Amygdala (tissue), 56 donors: Measurements from ENCODE around the gene MCF2.
"Not testable (repeated sequence)": the region's sequence is repeated elsewhere in the genome, so short reads cannot be mapped to it uniquely, and the experiment has no call there.

ENCODE experiments used
- DNase-seq, 56 donors: peaks; one replicate each; lab custom pipeline; 2025; lab: John Stamatoyannopoulos, UW

Gene MCF2, protein sequence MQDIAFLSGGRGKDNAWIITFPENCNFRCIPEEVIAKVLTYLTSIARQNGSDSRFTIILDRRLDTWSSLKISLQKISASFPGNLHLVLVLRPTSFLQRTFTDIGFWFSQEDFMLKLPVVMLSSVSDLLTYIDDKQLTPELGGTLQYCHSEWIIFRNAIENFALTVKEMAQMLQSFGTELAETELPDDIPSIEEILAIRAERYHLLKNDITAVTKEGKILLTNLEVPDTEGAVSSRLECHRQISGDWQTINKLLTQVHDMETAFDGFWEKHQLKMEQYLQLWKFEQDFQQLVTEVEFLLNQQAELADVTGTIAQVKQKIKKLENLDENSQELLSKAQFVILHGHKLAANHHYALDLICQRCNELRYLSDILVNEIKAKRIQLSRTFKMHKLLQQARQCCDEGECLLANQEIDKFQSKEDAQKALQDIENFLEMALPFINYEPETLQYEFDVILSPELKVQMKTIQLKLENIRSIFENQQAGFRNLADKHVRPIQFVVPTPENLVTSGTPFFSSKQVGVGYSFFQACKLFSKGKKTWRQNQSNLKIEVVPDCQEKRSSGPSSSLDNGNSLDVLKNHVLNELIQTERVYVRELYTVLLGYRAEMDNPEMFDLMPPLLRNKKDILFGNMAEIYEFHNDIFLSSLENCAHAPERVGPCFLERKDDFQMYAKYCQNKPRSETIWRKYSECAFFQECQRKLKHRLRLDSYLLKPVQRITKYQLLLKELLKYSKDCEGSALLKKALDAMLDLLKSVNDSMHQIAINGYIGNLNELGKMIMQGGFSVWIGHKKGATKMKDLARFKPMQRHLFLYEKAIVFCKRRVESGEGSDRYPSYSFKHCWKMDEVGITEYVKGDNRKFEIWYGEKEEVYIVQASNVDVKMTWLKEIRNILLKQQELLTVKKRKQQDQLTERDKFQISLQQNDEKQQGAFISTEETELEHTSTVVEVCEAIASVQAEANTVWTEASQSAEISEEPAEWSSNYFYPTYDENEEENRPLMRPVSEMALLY

DNA sequence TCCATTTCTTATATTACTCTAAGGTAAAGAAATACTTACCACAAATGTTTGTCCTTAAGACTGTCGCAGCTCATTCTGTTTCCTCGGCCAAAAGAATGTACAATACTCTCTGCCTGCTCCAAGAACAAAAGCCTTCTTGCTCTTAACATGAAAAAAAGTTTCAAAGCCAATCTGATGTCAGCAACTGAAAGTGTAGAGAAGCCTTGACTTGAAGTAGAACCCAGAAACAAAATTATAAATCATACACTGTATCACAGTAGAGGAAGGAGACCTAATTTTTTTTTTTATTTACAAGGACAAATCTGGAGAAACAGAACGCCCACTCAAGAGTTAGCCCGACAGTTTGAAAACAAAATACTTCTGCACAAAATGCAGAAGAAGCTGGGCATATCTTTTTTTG, at the start of gene MCF2:
Gene MCF2, minus strand, starts transcription at position 101 of the 400 bp plus-strand sequence. CDS start 56,423 bp downstream, outside the sequence.
- no peak for DNase-seq

DNA sequence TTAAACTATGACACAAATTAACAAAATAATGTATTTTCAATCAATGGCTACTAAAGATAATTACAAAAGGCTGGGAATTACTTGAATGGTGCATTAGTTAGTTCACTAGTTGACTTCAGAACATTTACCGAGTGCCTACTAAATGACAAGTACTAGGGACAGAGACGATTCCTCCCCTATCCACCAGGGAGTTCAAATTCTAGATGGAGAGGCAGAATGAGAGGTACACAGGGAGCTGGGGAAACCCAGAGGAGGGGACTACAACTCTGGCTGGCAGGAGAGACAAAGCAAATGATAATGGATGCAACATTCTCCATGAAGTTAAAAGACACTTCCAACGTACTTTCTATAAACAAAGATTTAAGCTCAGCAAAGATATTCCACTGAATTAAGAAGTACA, 43.1 kb upstream of the MCF2 start:
- DNase-seq = no peak

DNA sequence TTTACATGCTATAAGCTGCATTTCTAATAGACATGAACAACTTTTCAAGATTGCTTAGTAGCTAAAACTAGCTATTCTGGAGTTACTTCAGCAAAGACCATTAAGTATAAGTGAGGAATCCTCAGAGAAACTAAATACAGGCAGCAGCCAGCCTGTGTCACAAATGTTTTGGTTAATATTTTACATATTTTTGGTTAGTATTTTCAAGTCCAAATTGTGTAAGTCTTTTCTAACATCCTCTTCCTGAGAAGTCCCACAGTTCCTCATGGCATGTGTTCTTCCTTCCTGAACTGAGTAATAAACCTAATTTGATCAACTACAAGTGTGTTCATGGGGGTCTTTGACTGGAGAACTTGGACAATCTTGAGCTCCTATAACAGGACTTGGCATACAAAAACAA, 42.4 kb upstream of the MCF2 start:
- no peak for DNase-seq

DNA sequence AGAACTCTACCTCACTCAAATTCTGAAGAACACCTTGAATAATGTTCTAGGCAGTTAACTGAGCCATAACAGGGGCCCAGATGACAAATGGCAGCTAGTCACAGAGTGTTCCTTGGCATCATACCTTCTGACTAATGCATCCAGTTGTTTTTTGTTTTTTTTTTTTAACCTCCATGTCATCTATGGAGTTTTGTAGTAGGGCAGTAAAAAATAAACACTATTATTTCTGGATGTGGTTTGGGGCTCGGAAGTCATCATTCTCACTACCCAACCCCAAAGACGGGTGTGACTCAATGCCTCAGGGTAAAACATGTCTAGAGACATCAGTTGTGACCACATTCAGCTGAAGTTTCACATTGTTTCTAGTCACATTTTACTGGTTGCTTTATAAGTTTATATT, 31.2 kb upstream of the MCF2 start:
- no peak for DNase-seq

DNA sequence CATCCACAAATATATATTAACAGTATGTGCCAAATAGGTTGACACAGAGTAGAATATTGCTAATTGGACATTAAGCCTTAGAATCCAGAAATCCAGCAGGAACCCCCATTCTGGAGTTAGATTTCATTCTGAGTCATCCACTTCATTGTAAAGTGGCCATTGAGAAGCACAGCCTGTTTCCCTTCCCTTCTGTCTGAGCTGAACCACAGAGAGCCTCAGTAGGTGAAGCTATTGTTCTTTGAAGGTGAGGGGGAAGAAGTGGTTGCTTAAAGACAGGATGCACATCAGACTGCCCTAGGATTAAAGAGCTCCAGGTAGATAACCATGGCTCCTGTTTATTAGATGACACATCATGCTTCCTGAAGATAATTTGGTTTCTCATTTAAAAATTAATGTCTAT, 30.6 kb upstream of the MCF2 start:
- no peak for DNase-seq

DNA sequence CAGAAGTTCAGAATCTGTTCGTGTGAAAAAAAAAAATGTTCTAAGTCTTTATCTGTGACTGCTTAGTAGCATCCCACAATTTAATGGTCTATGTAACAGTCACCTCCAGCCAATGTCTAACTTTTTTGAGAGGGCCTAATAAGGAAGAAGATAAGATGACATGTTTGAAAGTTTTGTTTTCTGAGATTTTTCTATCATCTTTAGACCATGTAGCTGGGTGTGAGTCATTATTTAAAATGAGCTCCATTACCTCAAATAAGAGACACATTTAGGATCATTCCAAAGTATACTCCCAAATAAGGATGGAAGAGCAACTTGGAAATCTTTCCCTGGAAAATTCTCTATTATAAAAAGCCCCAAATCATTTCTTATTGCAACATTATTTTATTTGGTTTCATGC, 28.2 kb upstream of the MCF2 start:
- no peak for DNase-seq

DNA sequence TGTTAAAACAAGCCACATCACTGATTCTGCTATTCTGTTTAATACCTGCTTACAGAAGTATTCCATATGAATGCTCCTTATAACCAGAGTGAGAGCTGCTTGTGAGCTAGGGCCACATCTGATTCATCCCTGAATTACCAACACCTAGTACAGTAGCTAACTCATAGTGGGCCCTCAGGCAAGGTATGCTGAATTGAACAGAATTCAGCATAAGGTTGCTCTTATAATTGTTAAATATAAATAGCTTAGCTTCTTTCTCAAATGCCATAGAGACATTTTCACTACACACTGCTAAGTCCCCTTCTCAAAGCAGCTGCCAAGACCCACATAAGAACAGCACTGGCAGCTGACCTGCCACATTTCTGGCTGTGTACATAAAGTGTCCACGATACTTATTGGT, 27.0 kb upstream of the MCF2 start:
- no peak for DNase-seq

DNA sequence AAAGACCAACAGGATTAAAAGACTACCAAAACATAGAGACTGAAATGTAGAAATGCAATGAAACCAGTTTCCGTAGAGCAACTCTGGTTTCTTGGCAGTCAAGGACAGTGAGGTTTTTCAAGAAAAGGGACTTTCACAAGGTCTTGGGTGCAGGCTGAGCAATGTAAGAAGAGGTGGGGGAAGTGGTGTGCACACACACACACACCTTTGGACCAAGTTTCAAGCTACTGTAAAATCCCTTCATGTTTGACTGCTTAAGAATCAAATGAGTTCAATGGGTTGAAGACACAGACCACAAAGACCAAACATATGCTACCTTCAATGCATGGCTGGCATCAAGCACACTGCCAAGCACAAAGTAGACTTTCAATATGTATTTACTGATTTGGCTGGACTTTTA, 17.8 kb upstream of the MCF2 start:
- DNase-seq = no peak

DNA sequence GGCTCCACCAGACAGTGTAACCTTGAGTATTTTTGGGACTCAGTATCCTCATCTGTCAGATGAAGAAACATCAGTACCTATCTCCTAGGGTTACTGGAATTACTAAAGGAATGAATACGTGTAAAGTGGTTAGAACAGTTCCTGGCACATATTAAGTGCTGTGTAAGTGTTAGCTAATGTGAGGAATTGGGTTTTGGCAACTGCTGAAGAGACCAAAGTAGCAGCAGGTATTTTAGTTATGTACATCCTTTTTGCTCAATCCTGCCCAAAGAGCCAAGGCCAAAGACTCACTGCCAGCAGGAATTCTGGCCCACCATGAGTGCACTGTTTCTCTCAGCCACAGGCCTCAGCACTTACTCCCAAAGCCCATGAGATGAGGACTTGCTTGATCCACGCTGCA, 16.7 kb upstream of the MCF2 start:
- no peak for DNase-seq

DNA sequence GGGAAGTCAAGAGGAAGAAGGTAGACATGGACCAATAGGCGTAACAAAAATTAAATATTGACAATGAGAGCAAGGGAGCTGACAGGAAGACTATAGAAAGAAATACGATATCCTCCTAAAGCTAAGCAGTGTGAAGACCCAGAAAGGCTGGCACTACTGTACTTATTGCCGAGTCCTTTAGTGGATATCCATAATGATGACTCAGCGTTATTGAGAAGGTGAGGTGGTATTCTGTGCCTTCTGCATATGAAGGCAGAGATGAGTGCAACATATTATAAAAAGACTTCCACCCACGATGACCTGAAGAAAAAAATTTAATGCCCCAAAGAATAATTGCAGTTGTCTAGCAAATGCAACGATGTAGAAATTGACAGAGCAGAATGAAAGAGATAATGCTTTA, 13.0 kb upstream of the MCF2 start:
- DNase-seq = no peak

DNA sequence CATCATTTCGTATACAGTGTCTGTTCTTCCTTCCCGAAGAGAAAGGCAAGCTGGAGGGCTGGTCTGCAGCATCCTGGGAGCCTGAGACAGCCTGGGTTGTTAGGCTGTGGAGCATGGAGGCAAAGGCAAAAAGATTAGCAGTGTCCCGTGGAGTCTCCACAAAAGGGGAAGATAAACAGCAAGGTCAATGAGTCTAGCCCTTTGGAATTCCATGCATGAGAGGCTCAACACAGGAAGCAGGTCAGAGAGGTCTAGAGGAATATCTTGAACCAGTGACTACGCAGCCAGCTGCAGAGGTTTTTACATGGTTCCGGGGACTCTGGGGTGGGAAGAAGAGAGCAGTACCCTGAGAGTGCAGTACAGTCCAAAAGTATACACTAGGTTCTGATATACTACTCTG, 12.2 kb upstream of the MCF2 start:
- DNase-seq = no peak

DNA sequence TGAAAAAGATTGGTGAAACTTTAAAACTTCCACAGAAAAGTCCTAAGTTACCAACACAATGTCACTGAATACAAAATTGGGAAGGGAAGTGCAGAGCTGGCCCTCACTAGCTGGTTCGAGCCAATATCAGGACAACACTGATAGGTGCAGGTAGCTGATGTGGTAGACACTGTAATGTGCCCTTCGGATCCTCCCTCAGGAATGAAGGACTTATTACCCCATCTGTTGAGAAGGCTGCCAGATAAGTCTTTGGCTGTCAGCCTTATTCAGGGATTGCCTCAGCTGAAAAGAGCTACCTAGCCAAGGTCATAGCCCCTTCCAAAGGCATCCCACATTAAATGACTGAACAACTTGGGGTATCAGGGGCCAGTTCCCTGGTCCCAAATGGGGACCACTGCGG, 5.3 kb downstream of the MCF2 start:
- DNase-seq = no peak

DNA sequence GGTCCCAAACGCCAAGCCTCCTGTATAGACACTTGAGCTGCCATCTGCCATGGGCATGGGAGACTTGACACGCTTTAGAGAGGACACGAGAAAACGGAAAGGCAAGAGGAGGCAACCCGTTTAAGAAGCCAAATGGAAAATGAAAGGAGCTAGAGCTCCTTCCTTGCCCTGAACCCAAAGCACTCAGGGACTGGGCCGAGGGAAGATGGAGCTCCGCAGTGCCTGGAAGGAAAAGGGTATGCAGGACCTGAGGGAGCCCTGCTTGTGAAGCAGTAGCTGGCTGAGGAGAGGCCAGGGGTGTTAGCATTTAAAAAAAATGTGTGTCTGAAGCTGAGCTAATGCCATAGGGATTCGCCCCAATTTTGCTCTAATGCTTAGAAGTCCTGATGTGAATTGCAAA, 15.1 kb downstream of the MCF2 start:
- no peak for DNase-seq

DNA sequence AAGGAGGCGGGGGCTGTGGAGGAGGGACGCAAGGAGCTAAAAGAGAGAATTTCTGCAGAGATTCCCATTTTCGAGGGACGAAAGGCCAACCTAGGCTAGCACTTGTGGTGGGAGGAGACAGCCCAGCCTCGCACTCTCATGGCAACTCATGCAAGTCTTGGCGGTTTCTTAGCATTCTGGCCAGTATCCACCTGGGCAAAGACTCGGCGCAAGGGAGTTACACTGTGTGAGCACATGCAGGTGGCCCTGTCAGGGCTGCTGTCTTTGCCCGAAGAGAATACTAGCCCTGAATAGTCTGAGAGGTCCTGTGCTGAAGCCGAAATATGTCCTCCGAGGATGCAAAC, 15.5 kb downstream of the MCF2 start:
- no peak for DNase-seq

DNA sequence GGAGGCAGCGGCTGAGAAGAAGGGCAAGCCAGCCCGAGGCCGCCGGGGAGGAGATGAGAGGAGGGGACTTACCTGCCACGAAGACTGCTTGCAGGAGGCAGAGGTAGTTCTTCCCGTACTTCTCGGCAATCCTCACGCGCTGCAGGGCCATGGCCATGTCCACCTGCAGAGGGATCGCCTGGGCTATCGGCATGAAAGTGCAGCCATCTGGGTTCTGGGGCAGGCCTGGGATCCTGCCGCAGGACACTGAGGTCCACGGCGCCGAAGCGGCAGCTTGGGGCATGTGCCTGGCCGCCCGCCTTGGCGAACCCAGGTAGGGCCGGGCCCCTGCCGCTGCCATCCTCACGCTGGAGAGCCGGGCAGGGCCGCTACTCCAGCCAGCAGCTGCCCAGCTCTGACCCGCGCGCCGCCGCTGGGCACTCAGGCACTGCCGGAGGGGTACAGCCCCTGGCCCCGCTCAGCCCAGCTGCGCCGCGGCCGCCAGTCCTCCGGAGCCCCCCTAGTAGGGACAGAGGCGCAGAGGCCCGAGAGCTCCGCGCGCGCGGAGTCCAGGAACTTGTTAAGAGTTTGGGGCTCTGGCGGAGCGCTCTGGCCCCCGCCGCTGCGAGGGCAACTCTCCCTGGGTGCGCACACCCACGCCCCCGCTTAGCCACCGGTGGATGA, 16.0 kb downstream of the MCF2 start:
- DNase-seq = no peak

DNA sequence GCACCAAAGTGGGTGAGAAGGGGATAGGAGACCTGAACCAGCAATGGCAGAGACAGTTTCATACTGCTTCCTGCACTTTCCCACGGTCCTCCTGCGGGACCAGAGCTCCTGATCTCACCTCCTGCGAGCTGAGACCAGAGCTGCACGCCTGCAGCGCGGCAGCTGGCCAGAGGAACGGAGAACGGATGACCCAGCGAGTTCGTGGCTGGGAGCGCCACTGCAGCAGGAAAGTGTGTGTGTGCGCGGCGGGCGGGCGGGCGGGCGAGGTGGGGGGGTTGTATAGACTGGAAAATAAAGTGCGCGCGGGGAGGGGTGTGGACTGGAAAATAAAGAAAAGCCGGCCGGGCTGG, 16.5 kb downstream of the MCF2 start:
- no peak for DNase-seq

DNA sequence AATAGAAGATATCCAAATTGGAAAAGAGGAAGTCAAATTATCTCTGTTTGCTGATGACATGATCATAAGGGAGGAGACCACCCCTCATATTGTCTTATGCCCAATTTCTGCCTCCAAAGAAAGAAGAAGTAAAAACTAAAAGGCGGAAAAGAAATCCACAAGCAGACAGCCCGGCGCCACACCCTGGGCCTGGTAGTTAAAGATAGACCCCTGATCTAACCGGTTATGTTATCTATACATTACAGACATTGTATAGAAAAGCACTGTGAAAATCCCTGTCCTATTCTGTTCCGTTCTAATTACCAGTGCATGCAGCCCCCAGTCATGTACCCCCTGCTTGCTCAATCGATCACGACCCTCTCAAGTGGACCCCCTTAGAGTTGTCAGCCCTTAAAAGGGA, 22.8 kb downstream of the MCF2 start:
- not testable (repeated sequence) for DNase-seq

DNA sequence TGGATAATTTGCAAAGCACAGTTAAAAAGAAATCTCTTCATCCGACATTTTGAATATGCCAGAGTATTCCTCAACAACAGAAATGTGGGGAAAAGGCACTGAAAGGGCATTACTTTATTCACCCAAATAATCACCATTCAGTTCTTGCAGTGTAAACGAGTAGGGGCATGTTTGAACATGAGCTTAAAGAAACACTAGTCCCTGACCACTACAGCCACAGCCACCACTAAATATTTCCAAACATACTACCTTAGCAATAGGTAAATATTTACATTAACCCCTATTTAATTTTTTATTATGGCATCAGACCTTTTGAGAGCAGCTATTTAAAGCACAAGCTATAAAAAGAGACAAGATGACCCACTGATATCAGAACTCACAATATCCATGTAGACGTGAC, 27.6 kb downstream of the MCF2 start:
- no peak for DNase-seq

DNA sequence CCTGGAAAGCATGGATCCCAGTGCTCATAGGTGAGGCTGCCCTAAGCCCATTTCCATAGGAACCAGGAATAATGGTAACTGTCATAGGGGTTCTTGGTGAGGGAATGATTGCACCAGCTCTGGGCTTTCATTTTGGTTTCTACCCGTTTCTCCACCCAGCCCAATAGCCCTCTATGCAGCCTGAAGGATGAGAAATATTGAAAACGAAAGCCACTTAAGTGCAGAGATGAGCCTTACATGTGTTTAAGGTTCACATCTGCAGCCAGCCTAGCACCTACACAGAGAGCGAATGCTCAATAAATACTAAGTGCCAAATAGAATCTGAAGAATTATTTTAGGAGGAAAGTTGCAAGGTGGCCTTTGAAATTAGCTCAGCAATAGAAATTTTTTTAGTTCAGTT, 60.4 kb downstream of the MCF2 start:
- DNase-seq = no peak

DNA sequence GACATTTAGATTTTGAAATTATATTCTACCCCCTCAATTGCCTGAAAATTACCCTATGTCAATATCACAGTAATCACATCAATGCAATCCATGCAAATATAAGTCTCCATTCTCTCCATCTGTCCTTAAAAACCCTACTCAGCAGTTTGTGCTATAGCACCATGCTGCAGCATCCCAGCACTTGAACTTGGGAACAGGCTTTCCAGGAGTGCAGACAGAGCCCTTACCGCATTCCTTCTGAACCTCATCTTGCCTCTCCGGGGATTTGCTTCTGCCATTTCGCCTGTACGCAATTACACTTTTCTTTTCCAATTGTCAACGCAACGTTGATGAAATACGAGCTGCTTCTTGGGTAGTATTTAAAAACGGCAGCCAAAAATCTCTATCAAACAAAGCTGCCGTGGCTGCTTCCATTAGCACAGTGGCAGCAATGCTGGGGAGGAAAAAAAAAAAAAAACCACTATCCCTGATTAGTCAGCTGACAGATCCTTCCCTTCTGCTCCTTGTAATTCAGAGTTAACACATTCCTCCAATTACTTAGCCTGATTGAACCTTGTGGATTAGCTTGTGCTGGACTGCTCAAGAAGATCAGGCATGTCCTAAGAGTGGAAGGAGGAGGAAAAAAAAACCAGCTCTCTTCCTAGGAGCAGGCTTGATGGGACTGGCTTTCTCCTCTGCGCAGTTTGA, 65.6 kb downstream of the MCF2 start:
- peak in 9 of 56 donors; percentile 0 to 27 (median 3) for DNase-seq

DNA sequence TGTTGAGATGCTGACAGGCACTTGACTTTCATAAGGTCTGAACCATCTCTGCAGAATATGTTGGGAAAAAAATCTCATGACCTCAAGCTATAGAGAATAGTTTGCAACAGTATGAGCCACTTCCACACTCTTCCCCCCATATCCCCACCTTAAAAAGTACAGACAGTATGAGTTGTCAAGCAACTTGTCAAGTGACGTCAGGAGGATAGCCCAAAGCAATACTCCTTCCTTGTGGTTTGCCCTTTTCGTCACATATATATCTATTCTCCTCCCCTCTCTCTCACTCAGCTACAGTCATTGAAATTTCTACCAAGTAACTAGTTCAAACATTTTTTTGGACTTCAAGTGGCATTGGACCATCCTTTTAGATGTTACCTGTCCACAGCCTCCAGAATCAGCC, 67.7 kb downstream of the MCF2 start:
- no peak for DNase-seq
